Cerebellar nuclear complex (tissue), 1 donor: Measurements from ENCODE around the gene EPAS1.

Experiments used
- DNase-seq, 2 experiments: peaks; one replicate each; lab custom pipeline; 2025; lab: John Stamatoyannopoulos, UW

Gene EPAS1

DNA sequence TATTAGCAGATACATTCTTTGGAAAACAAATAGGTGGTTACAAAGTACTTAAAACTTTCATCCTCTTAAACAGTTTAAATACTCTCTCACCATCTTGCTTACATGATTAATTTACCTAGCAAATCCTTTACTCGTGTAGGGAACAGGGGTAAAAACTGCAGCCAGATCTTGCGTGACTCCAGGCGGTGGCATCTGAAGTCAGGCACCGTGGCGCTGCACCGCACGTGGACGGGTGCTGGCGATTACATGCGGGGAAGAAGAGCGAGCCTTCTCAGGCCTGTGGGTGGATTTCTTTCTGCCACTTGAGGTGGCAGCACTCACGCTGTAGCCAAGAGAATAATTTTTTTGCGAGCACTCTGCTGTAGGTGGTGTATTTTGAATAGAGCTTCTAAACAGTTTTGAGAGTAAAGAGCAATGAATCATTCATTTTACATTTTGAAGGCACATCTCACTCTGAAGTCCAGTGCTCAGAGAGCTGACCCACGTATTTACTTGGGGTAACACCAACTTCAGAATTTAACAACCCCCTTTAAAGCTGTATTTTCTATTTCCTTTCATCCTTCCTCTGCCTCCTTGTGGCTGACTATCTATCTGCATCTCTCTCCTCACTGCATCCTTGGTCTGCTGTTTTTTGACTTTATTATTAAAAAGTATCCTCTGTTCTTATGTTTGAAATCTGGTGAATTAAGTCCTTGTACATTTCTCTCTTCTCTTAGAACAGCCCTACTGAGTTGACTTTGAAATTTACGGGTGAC lies 68.9 kb downstream of the EPAS1 start:
- no peak for DNase-seq

DNA sequence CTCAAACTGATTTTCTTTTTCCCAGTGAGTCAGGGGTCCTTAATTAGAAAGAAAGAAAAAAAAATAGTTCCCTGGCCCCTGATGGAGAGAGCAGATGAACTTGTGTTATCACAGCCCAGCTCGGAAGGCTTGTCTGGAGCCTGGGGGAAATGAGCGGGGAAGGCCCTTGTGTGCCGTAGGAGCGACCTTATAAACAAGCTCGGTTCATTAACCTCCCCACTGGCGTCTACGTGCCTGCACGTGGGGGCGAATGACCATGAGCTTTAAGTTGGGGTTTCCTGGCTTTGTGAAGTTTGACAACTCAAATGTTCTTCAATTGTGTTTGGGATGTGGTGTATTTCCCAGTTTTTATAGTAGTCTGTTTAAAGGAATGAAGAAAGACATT lies 69.5 kb downstream of the EPAS1 start:
- no peak for DNase-seq

DNA sequence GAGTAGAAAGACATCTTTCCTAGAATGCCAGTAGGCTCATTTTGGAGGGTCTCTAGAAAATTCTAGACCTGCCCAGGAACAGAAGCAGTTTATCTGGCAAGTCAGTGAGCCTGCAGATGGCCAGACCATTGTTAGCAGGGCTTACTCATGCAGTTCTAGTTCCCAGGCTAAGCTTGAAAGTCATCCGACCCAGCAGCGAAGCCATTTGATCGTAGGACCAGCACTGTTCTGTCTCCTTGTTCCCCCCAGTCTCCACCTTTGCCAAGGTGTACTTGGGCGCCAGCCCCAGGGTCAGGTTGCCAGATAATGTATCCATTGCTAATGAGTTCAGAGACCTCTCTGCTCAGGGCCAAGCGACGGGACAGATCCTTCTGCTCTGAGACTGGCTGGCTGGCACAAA lies 70.1 kb downstream of the EPAS1 start:
- DNase-seq, result peak in 1 of 2 experiments; percentile 71

DNA sequence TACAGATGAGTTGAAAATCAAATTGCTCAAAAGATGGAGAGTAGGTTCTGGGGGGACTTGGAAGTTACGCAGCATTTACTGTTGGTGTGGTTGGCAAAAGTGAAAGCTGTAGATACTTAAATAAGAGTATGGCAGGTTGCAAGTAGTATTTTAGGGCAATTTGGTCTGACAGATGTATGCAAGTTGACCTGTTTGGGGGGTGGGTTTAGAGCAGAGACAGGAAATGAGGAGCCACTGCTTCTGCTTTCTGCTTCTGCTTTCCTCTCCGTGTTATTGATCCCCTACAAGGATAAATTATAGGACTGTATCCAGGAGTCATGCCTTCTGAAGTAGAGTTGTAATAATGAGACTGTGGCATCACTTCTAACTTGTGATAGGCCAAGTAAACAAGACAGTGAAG lies 71.2 kb downstream of the EPAS1 start:
- DNase-seq, result no peak

DNA sequence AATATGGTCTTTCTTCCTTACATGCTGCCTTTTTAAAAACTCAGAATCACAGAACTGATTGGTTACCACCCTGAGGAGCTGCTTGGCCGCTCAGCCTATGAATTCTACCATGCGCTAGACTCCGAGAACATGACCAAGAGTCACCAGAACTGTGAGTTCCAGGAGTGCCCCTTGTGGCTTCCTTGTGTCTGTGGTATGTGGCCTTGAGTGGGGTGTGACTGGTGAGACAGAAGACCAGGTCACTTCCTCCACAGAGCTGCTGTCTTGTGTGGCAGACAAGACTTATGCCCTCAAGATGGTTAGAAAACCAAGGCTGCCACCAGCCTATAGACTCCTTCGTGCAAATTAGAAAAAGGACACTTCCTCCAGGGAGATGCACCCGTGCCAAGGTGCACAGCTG lies 72.6 kb downstream of the EPAS1 start:
- DNase-seq, result no peak

DNA sequence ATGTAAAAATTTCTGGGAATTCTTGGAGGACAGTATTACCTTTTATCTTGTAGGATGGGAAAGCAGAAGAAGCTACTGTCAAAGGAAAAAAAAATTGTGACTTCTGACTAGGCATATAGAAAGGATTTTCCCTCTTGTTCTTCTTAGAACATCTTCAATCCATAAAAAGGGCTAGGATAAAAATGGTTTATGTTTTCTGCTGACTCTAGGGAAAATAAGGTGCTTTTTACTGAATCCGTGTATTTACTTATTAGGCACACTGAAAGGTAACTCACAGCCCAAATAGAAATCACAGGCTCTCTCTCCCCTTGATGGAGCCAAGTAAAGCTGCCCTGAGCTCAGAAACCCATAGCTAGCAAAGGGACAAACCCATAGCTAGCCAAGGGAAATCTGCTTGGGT lies 74.6 kb downstream of the EPAS1 start:
- DNase-seq, result no peak

DNA sequence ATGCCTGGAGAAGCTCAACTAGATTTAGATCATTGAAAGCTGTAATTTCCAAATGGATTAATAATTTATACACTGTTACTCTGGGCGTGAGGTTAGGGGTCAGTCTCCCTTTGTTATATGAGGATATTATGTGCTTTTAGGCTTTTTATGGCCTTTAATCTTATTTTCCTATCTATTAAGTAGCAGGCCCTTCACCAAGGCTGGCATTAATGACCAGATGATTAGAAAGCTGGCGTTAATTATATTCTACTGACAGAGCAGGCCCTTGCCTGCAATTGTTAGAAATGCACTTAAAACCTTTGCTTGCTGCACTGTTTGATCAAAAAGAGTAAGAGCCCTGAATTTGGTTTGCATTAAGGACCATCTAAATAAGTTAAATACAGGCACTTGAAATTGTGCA lies 75.3 kb downstream of the EPAS1 start:
- no peak for DNase-seq

DNA sequence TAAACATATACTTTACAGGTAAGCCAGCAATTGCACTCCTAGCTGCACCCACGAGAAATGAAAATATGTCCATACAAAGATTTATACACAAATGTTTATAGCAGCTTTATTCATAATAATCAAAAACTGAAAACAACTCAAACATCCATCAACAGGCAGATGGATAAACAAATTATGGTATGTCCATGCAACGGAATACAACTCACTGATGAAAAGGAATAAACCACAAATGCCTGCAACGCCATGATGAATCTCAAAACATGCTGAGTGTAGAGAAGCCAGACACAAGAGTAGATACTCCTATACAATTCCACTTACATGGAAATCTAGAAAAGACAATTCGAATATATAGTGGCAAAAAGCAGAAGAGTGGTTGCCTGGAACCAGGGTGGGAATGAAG lies 76.0 kb downstream of the EPAS1 start:
- DNase-seq, result no peak

DNA sequence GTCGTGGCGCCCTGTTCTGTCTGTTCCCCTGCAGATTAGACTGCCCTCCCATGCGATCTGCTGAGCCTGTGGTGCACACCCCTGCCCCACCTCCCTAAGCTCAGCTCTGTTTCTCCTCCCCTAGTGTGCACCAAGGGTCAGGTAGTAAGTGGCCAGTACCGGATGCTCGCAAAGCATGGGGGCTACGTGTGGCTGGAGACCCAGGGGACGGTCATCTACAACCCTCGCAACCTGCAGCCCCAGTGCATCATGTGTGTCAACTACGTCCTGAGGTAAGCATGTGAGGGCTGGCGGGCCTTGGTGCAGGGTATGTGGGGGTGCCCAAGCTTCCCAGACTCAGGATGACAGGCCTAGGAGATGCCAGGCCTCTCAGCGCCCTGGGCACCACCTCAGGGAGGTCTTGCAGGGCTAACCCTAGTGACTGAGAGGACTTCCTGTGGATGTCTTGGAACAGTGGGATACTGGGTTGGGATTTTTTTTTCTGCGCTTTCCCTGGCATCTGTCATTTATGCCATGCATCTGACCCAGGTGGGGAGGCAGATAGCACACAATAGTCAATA lies 78.4 kb downstream of the EPAS1 start:
- no peak for DNase-seq

DNA sequence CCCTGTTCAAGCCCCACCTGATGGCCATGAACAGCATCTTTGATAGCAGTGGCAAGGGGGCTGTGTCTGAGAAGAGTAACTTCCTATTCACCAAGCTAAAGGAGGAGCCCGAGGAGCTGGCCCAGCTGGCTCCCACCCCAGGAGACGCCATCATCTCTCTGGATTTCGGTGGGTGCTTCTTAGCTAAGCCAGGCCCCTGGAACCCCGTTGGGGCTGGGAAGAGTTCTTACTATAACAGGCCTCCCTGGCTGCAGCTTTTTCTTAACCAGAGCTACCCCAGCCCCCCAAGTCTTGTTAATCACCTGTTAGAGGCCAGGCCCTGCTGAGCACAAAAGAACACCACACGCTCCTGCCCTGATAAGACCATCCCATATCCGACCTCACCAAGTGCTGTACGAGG lies 79.4 kb downstream of the EPAS1 start:
- DNase-seq, result no peak

DNA sequence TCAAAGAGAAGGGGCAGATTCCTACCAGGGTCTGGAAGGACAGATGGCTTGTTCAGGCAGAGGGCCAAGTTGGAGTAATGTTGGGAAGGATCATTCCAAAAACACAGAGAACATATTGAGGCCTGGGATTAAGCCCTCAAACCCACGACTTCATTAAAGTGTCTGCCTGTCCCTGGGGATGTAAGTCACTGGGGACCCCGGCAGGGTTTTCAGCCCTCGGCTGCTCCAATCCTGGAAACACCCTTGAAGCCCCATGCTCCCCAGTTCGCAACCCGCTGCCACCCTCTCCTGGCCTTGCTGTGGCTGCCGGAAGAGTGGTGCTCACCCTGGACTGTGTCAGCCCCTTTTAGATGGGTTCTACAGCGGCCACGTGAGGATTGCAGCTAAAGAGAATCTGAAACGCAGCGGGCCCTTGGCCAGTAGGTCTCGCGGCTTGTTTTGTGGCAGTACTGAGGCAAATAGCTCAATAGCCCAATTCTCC lies 79.9 kb downstream of the EPAS1 start:
- DNase-seq, result peak; percentile 23 to 37

DNA sequence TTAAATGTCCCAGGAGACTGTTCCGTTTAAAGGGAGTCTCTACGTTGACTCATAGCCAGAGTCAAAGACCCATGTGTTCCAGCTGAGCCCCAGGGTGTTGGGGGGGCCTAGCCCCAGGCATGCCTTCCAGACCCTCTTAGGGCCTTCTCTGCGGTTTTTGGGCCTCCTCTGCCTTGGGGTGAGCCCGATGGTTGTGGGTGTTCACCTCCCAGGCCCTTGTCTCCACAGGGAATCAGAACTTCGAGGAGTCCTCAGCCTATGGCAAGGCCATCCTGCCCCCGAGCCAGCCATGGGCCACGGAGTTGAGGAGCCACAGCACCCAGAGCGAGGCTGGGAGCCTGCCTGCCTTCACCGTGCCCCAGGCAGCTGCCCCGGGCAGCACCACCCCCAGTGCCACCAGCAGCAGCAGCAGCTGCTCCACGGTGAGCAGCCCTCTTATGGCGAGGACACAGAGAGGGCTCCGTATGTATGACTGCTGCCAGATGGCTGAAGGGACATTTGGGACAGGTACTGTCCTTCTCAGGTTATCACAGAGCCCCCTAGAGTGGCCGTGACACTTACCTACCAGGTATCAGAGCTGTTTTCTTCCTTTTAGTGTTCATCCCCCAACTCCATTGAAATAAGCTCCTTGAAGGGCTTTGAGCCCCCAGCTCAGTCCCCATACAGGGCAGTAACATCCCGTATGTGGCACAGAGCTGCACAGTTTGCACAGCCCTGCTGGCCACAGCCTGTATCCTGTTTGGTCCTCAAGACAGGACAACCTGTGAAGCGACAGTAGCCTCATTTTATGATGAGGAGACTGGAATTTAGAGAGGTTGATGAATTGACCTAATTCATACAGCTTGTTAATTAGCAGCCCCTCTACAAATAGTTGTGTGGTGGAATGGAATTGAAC lies 80.7 kb downstream of the EPAS1 start:
- no peak for DNase-seq

DNA sequence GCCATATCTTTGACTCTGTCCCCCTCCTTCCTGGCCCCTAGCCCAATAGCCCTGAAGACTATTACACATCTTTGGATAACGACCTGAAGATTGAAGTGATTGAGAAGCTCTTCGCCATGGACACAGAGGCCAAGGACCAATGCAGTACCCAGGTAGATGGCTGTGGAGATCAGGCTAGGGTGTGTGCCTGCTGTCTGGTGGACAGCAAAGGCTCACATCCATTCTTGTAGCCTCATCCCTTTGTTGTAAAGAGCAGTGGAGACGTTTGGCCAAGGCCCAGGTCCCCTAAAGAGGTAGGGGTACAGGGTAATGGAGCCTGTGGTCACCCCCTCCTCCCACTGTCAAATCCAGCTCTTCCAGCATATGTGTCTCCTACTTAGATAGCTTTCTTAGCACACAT lies 81.4 kb downstream of the EPAS1 start:
- DNase-seq, result no peak

DNA sequence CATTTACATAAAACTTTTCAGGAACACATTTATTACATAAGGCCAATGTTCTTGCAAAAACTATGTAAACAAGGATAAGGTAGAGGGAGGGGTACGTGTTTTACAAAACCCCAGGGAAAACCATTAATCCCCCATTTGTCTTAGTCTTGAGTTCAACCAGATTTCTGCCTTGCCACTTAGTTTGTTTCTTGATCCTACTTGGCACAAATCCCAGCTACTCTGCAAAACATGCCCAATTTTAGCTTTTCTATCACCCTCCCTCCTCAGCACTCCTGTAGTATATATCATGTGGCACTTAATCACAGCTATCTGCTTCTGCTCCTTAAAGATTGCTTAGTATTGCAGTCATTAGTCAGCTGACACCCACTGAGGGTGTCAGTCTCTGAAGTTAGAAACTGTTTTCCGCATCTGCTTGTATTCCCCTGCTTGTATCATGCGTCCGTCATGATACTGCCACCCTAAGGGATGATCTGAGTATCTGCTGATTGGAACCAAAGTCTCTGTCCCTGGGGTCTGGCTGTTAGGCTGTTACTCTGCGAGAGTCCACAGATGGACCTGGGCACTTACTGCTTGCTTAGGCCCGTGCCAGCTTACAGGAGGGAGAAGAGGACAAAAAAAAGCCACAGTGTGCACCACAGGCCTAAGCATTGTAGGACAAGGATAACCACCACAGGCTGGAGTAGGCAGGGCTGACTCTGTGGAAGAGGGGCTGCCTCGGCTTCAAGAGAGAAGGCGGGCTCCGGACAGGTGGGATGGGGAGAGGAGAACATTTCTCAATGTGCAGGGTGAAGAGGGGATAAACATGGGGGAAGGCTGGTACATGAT lies 82.2 kb downstream of the EPAS1 start:
- no peak for DNase-seq

DNA sequence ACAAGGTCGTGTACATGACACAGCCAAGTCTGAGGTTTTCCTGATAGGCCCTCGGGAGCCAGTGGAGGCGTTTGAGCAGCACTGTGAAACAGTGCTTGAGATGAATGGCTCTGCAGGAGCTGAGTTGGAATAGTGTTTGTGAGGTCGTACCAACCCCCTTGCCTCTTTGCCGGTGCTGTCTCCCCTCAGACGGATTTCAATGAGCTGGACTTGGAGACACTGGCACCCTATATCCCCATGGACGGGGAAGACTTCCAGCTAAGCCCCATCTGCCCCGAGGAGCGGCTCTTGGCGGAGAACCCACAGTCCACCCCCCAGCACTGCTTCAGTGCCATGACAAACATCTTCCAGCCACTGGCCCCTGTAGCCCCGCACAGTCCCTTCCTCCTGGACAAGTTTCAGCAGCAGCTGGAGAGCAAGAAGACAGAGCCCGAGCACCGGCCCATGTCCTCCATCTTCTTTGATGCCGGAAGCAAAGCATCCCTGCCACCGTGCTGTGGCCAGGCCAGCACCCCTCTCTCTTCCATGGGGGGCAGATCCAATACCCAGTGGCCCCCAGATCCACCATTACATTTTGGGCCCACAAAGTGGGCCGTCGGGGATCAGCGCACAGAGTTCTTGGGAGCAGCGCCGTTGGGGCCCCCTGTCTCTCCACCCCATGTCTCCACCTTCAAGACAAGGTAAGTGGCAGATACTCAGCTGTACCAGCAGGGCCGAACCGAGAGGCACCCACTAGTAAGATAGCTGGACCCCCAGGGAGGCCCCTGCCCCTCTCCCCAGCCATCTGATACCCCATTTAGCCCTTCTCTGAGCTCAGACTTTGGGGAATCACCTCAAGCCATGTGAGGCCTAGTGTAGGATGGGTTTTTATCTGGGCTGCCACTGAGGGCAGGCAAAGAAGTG lies 83.1 kb downstream of the EPAS1 start:
- no peak for DNase-seq

DNA sequence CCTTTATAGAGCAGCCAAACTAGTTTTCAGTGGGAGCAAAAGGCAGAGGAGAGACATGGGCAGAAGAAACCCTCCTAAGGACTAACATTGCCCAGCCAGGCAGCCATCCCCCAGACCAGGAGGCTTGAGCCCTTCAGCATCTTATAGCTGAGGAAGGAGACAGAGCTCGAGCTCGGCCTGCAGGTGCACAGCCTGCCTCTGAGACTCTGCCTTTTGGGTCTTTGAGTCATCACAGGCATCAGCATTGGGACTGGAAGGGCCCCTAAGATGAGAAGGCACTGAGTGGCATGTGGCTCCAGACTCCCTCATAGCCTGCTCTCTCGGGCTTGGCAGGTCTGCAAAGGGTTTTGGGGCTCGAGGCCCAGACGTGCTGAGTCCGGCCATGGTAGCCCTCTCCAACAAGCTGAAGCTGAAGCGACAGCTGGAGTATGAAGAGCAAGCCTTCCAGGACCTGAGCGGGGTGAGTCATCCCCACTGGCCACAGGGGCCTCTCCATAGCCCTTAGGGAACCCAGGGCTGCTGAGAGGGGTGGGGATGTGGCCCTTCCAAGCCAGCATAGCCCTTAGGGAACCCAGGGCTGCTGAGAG lies 84.1 kb downstream of the EPAS1 start:
- no peak for DNase-seq

DNA sequence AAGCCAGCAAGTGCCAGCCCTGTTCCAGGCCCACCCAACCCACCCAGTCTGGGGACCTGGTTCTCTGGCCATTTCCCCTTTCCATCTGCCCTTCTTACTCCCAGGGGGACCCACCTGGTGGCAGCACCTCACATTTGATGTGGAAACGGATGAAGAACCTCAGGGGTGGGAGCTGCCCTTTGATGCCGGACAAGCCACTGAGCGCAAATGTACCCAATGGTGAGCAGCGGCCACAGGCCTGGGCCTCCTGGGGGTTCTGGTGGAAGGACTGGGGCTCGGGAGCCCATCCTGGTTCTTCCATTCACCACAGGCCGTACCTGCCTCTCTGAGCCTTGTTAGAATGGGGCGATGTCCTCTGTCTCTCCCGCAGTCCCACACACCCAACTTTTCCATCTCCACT lies 84.7 kb downstream of the EPAS1 start:
- DNase-seq, result no peak

DNA sequence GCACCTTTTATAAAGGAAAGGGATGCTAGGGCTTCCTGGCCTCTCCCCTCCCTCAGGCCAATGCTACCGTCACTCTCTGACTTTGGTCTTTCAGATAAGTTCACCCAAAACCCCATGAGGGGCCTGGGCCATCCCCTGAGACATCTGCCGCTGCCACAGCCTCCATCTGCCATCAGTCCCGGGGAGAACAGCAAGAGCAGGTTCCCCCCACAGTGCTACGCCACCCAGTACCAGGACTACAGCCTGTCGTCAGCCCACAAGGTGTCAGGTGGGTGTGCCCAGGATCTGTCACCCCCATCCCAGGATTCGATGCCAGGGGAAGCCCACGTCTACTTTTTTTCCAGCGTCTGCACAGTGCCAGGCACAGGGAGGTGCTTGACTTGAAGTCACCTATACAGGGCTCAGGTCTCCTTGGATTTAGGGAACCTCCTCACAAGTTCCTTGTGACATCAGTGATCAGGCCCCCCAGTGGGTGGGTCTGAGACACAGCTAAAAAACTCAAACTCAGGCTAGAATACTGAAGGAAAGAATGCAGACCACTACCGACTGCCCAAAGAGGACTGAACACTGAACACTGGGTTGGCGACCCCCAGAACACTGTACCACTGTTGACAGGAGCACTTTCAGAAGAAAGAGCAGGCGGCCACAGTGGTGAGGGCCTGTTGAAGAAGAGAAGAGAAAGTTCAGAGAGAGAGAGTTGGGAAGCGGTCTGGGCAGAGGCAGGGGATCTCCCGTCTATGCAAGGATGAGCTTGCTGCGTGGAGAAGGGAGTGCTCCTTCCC lies 85.3 kb downstream of the EPAS1 start:
- no peak for DNase-seq

DNA sequence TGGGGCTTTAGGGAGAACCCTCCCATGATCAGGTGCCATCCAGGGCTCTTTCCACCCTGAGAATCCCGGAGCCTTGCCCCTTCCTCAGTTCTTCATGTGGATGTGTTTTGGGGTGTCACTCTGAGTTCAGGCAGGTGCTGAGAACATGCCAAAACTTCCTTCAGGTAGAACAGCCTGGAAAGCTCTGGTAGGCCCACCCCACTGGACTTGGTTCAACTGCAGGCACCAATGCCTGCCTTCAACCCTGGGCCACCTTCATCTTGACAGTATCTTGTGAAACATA lies 85.8 kb downstream of the EPAS1 start:
- DNase-seq, result no peak
